Left cardiac atrium (tissue), 4 donors: ENCODE results near the gene DPYSL3. TPM values are rescaled to one million over a fixed set of nuclear protein-coding genes. Genes with fewer than 3 reads are reported as not detected.

Experiments
- ATAC-seq, 2 donors: fragments of 200-7000 bp; cut with Tn5 transposase; one replicate each; pipeline ENCODE4 v1.9.1; 2020; ENCODE audit warnings: mild to moderate bottlenecking in 2 of 2, moderate library complexity in 2 of 2
- DNase-seq: peaks from one replicate; pipeline ENCODE4 v3.0.0-alpha.2; 2020
- intact Hi-C, 2 donors: fragments of 100-400 bp; cut with DNase I; formaldehyde crosslinking; loops; one replicate each; pipeline versions ENCODE4 v1.14.1 to v1.15.1; 2022 to 2023
- total RNA-seq, 2 donors: library from RNA; stranded (reverse); fragmentation: NEBNext Ultra II Directional; extraction: Animal tissue kit (Norgen Biotek cat#: 25700); gene quantifications; one replicate each; pipeline ENCODE4 v1.2.1, GENCODE V29; 2021
- donor health status: DM: no; HTN: yes; CAD: no.
- donor health status: DM: no; HTN: yes; CAD: no; lungs with severe emphysema.
- donor health status: DM: yes; HTN: yes; CAD: no.
- donor health status: Dilated cardiomyopathy.

Gene DPYSL3
- total RNA-seq, 2 donors from 2014 or later: 42.4 to 55.7 TPM

GRCh38 chr5:147520450-147520849 is 10.6 kb upstream of the DPYSL3 start:
- DNase-seq (no peak), ATAC-seq (no peak)
- intact Hi-C loops: no loop called here

- intact Hi-C loops: no loop called here
- peak in 1 of 2 donors; percentile 29 for ATAC-seq
Measured at GRCh38 chr5:147519380-147519779, 9.5 kb upstream of the DPYSL3 start.

GRCh38 chr5:147517383-147517782 is 7.5 kb upstream of the DPYSL3 start:
- intact Hi-C loops: no loop called here
- DNase-seq (no peak), ATAC-seq (no peak)

More at GRCh38 chr5:147519380-147519779, 9.5 kb upstream of the DPYSL3 start:
- no peak for DNase-seq

- intact Hi-C loops: no loop called here
- ATAC-seq: no peak
- no peak for DNase-seq
Measured at GRCh38 chr5:147515269-147515668, 5.4 kb upstream of the DPYSL3 start.

- ATAC-seq (no peak), DNase-seq (no peak)
- intact Hi-C loops: loop anchor here in 1 of 2 donors (5.0 kb wide), 1 partner anchor 44 kb away; no protein-coding TSS in a partner anchor
Measured at GRCh38 chr5:147512659-147513379, 3.0 kb upstream of the DPYSL3 start.

- DNase-seq: no peak
- intact Hi-C loops: loop anchor here in 1 of 2 donors (5.0 kb wide), 1 partner anchor 46 kb away; no protein-coding TSS in a partner anchor
Measured at GRCh38 chr5:147510885-147511284, 1.0 kb upstream of the DPYSL3 start.

GRCh38 chr5:147509041-147509709 is 693 bp downstream of the DPYSL3 start:
- peak; percentile 41 for DNase-seq
- peak; percentile 49 to 75 for ATAC-seq
- intact Hi-C loops: loop anchor here in 1 of 2 donors (5.0 kb wide), 2 partner anchors 42 to 57 kb away; no protein-coding TSS in a partner anchor

More at GRCh38 chr5:147510885-147511284, 1.0 kb upstream of the DPYSL3 start:
- no peak for ATAC-seq

- intact Hi-C loops: loop anchor here in 1 of 2 donors (5.0 kb wide), 2 partner anchors 41 to 56 kb away; no protein-coding TSS in a partner anchor
- ATAC-seq: no peak
Measured at GRCh38 chr5:147508711-147509040, 1.2 kb downstream of the DPYSL3 start.

GRCh38 chr5:147507480-147508126 is 2.3 kb downstream of the DPYSL3 start:
- intact Hi-C loops: loop anchor here in 1 of 2 donors (5.0 kb wide), 2 partner anchors 40 to 55 kb away; no protein-coding TSS in a partner anchor
- DNase-seq: peak; percentile 37
- peak in 1 of 2 donors; percentile 37 for ATAC-seq

More at GRCh38 chr5:147508711-147509040, 1.2 kb downstream of the DPYSL3 start:
- no peak for DNase-seq

- DNase-seq (no peak), ATAC-seq (no peak)
Measured at GRCh38 chr5:147504535-147504934, 5.3 kb downstream of the DPYSL3 start.

GRCh38 chr5:147504011-147504410 is 5.9 kb downstream of the DPYSL3 start:
- ATAC-seq (peak; percentile 60 to 83), DNase-seq (peak; percentile 38)
- intact Hi-C loops: no loop called here

More at GRCh38 chr5:147504535-147504934, 5.3 kb downstream of the DPYSL3 start:
- intact Hi-C loops: no loop called here

GRCh38 chr5:147490989-147491388 is 18.9 kb downstream of the DPYSL3 start:
- DNase-seq: no peak
- ATAC-seq: peak; percentile 44 to 75
- intact Hi-C loops: no loop called here

GRCh38 chr5:147487031-147487750 is 22.7 kb downstream of the DPYSL3 start:
- no peak for ATAC-seq
- DNase-seq: no peak
- intact Hi-C loops: no loop called here

- no peak for ATAC-seq
- DNase-seq: no peak
- intact Hi-C loops: no loop called here
Measured at GRCh38 chr5:147485814-147486213, 24.1 kb downstream of the DPYSL3 start.

- DNase-seq (no peak), ATAC-seq (peak in 1 of 2 donors; percentile 24)
- intact Hi-C loops: no loop called here
Measured at GRCh38 chr5:147485046-147485445, 24.8 kb downstream of the DPYSL3 start.

- DNase-seq: no peak
- intact Hi-C loops: no loop called here
- no peak for ATAC-seq
Measured at GRCh38 chr5:147484708-147485020, 25.2 kb downstream of the DPYSL3 start.

GRCh38 chr5:147483961-147484707 is 25.7 kb downstream of the DPYSL3 start:
- DNase-seq (peak; percentile 70), ATAC-seq (peak; percentile 73 to 91)
- intact Hi-C loops: no loop called here

- DNase-seq (no peak), ATAC-seq (no peak)
- intact Hi-C loops: no loop called here
Measured at GRCh38 chr5:147483188-147483790, 26.6 kb downstream of the DPYSL3 start.
